ENCODE measurements around the gene TMEM147. TPM values are rescaled to one million over a fixed set of nuclear protein-coding genes. Genes with fewer than 3 reads are reported as not detected.
A peak's percentile ranks its signal among the peaks of the same experiment; 100 is the strongest.

TMEM147 gene
- total and polyA plus RNA-seq, 2 of the 4 experiments (the other 2 are of a cell fraction): 67.6 to 108 TPM

DNA sequence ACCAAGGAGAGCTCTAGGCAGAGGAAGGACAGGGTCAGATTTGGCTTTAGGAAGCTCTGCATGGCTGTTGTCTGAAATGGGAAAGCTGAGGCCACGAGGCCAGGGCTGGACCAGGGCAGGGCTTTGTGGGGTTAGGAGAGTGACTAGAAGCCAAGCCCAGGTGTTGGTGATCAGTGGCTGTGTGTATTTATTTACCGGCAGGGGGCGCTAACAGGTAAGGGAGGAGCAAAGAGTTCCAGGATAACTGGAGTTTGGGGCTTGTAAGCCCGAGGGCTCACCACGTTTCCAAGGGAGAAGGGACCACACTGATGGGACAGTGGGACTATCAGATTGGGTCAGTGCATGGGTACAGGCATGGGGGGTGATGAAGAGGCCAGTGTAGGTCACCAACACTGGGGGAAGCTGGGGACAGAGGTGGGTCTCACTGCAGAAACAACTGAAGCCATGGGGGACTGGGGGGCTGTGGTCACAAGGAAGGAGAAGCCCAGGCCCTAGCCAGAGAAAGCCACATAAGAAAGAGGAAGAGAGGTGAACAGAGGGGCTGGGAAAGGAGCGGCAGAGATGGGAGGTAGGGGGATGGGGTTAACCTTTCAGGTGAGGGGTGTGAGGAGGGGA, 3.9 kb downstream of the TMEM147 start:
- H3K4me3 ChIP-seq (ENCODE audit: insufficient read depth, low read depth, low read length): no peak overlapping the region
- dilution Hi-C loops (cut with HindIII; ENCODE audit: low sequenced_read_pairs, unreplicated experiment) (no loop called here), intact Hi-C loops (cut with micrococcal nuclease) (loop anchor here (1.0 to 5.0 kb wide), 3 partner anchors 78 to 168 kb away; partner anchors contain the start of genes RBM42 and ZBTB32), in situ Hi-C loops (cut with MboI; ENCODE audit: low sequenced_read_pairs) (loop anchor here (5.0 kb wide), 1 partner anchor 168 kb away; the partner anchor contains the start of gene KMT2B)
- ATAC-seq (ENCODE audit: low read depth) (no peak), DNase-seq (peak; percentile 56)
- H3K27ac ChIP-seq (ENCODE audit: insufficient read depth, low read length): no peak overlapping the region
- no peak overlapping the region for H3K56ac ChIP-seq (ENCODE audit: extremely low read depth, insufficient read depth, low read length)
- BruUV-seq (replicated peaks): no TSS peak
- H3K14ac ChIP-seq (replicated peaks; ENCODE audit: low read depth, low read length): no peak overlapping the region
- no peak overlapping the region for H3K9ac ChIP-seq (ENCODE audit: low read depth, low read length)
- H3K4me1 ChIP-seq (ENCODE audit: control insufficient read depth, insufficient read depth, low read length): peaks cover 8% of the 10 kb centered on the region
- H3K4ac ChIP-seq (ENCODE audit: low read depth, low read length): no peak overlapping the region
- ChIA-PET CTCF (interaction anchor here (0.6 kb wide), 1 partner anchor 140 kb away, joined by 6 read pairs; no protein-coding TSS in a partner anchor), POLR2A (ENCODE audit: unreplicated experiment) (no interaction called here)
- no peak overlapping the region for H2BK15ac ChIP-seq (ENCODE audit: low read depth, low read length)
- no peak overlapping the region for H3K18ac ChIP-seq (ENCODE audit: low read depth, low read length)
- H3K9me1 ChIP-seq (ENCODE audit: insufficient read depth, low read length): peaks cover 7% of the 10 kb centered on the region; the same call in 1 of the 2 replicates
- H3K4me2 ChIP-seq (ENCODE audit: low read depth, low read length): no peak overlapping the region
- H3K27me3 ChIP-seq (ENCODE audit: control insufficient read depth, insufficient read depth, low read length): no peaks in the 10 kb centered on the region; the same call in none of the 2 replicates
- no peak overlapping the region for H2AK5ac ChIP-seq (ENCODE audit: low read depth, low read length)
- H4K20me1 ChIP-seq (ENCODE audit: insufficient read depth, low read length): 0 out of 2 replicates have a peak, but pooled peaks cover 7% of the 10 kb centered on the region
- WGBS, 2 experiments (ENCODE audit: extremely low coverage in 2 of 2, insufficient read length in 1 of 2): 18% methylated on average over 4 of the region's 6 CpGs; no CpG with 5 or more reads in 1 of the 2 experiments
- no peak overlapping the region for H4K5ac ChIP-seq (ENCODE audit: low read depth, low read length)
- H2AK9ac ChIP-seq (replicated peaks; ENCODE audit: low read depth, low read length, poor library complexity): no peak overlapping the region
- H2BK5ac ChIP-seq (ENCODE audit: low read depth, low read length, poor library complexity, severe bottlenecking): no peak overlapping the region
- no peak overlapping the region for H2BK20ac ChIP-seq (ENCODE audit: low read depth, low read length)
- H3K79me1 ChIP-seq (ENCODE audit: low read depth in 1 of 2, low read length in 2 of 2): peaks cover 25 to 36% of the 10 kb centered on the region in 2 experiments
- H3K23ac ChIP-seq (ENCODE audit: low read depth, low read length): no peak overlapping the region
- H4K8ac ChIP-seq (ENCODE audit: low read depth in 2 of 2, low read length in 2 of 2): no peak overlapping the region
- no peak overlapping the region for H2AFZ ChIP-seq (replicated peaks; ENCODE audit: low read length, poor library complexity)
- TF ChIP-seq SMC3 (IDR thresholded peaks at IDR 0.05; ENCODE audit: low read depth, low read length) (peak; percentile 45), CTCF (conservative IDR thresholded peaks at IDR 0.05; ENCODE audit: low read depth, low read length) (peak; percentile 71), RCOR1 (IDR thresholded peaks at IDR 0.05; ENCODE audit: insufficient replicate concordance, low read length) (no peak), MAZ (IDR thresholded peaks at IDR 0.05; ENCODE audit: borderline replicate concordance, low read depth, low read length) (no peak), RAD21 (IDR thresholded peaks at IDR 0.05; ENCODE audit: low read length) (peak; percentile 67)
- H3K36me3 ChIP-seq (ENCODE audit: control insufficient read depth, insufficient read depth, low read length): peaks cover 4% of the 10 kb centered on the region; the same call in 1 of the 2 replicates
- H2BK120ac ChIP-seq (ENCODE audit: low read depth, low read length): no peak overlapping the region
- no peak overlapping the region for H4K91ac ChIP-seq (ENCODE audit: insufficient read depth, low read depth, low read length)
- no peaks in the 10 kb centered on the region for H3K9me3 ChIP-seq (ENCODE audit: control insufficient read depth, insufficient read depth, low read length)
